ENCODE results near the gene ZNF816.

Gene ZNF816

GRCh38 chr19:52963247-52963618 is 552 bp upstream of the ZNF816 start:
- H3K4me3 ChIP-seq (ENCODE audit: low read depth in 1 of 2, low read length in 2 of 2) = peak overlapping the region; percentile 74 to 87
- H3K27me3 ChIP-seq (ENCODE audit: control insufficient read depth in 1 of 2, insufficient read depth in 2 of 2, low read length in 2 of 2) = no peaks in the 10 kb centered on the region
- H3K36me3 ChIP-seq (ENCODE audit: control insufficient read depth in 1 of 2, insufficient read depth in 2 of 2, low read length in 2 of 2) = peaks cover 12 to 13% of the 10 kb centered on the region in 2 donors
- peak overlapping the region; percentile 5 for H3K27ac ChIP-seq (ENCODE audit: low read depth, low read length)
- H3K9ac ChIP-seq (ENCODE audit: low read depth in 1 of 2, low read length in 2 of 2) = peak overlapping the region; percentile 73 to 77
- peaks cover 18 to 47% of the 10 kb centered on the region in 2 donors for H3K9me3 ChIP-seq (ENCODE audit: control insufficient read depth in 1 of 2, low read length in 2 of 2)
- peaks cover 9 to 15% of the 10 kb centered on the region in 2 donors for H3K4me1 ChIP-seq (ENCODE audit: control insufficient read depth in 1 of 2, insufficient read depth in 2 of 2, low read length in 2 of 2)

- H3K9ac ChIP-seq (ENCODE audit: low read depth in 1 of 2, low read length in 2 of 2) = peak overlapping the region; percentile 54 to 79
These were observed 700 bp downstream of the ZNF816 start for GRCh38 chr19:52961981-52962380.

GRCh38 chr19:52959613-52960295 is 2.9 kb downstream of the ZNF816 start:
- Histone ChIP-seq H3K27me3 (ENCODE audit: control insufficient read depth in 1 of 2, insufficient read depth in 2 of 2, low read length in 2 of 2) (no peaks in the 10 kb centered on the region), H3K27ac (ENCODE audit: low read depth, low read length) (no peak overlapping the region), H3K4me3 (ENCODE audit: low read depth in 1 of 2, low read length in 2 of 2) (peak overlapping the region in 1 of 2 donors; percentile 36), H3K9ac (ENCODE audit: low read depth in 1 of 2, low read length in 2 of 2) (no peak overlapping the region), H3K36me3 (ENCODE audit: control insufficient read depth in 1 of 2, insufficient read depth in 2 of 2, low read length in 2 of 2) (peaks cover 19 to 44% of the 10 kb centered on the region in 2 donors), H3K9me3 (ENCODE audit: control insufficient read depth in 1 of 2, low read length in 2 of 2) (peaks cover 40 to 57% of the 10 kb centered on the region in 2 donors), H3K4me1 (ENCODE audit: control insufficient read depth in 1 of 2, insufficient read depth in 2 of 2, low read length in 2 of 2) (peaks cover 9 to 15% of the 10 kb centered on the region in 2 donors)

More at GRCh38 chr19:52961981-52962380, 700 bp downstream of the ZNF816 start:
- H3K9me3 ChIP-seq (ENCODE audit: control insufficient read depth in 1 of 2, low read length in 2 of 2) = peaks cover 25 to 48% of the 10 kb centered on the region in 2 donors
- no peak overlapping the region for H3K27ac ChIP-seq (ENCODE audit: low read depth, low read length)
- no peaks in the 10 kb centered on the region for H3K27me3 ChIP-seq (ENCODE audit: control insufficient read depth in 1 of 2, insufficient read depth in 2 of 2, low read length in 2 of 2)
- H3K36me3 ChIP-seq (ENCODE audit: control insufficient read depth in 1 of 2, insufficient read depth in 2 of 2, low read length in 2 of 2) = peaks cover 12 to 23% of the 10 kb centered on the region in 2 donors
- peak overlapping the region; percentile 87 to 91 for H3K4me3 ChIP-seq (ENCODE audit: low read depth in 1 of 2, low read length in 2 of 2)
- H3K4me1 ChIP-seq (ENCODE audit: control insufficient read depth in 1 of 2, insufficient read depth in 2 of 2, low read length in 2 of 2) = peaks cover 9 to 15% of the 10 kb centered on the region in 2 donors

- Histone ChIP-seq H3K4me3 (ENCODE audit: low read depth in 1 of 2, low read length in 2 of 2) (no peak overlapping the region), H3K4me1 (ENCODE audit: control insufficient read depth in 1 of 2, insufficient read depth in 2 of 2, low read length in 2 of 2) (peaks cover 5 to 10% of the 10 kb centered on the region in 2 donors), H3K27ac (ENCODE audit: low read depth, low read length) (no peak overlapping the region), H3K36me3 (ENCODE audit: control insufficient read depth in 1 of 2, insufficient read depth in 2 of 2, low read length in 2 of 2) (peaks cover 29 to 61% of the 10 kb centered on the region in 2 donors), H3K9ac (ENCODE audit: low read depth in 1 of 2, low read length in 2 of 2) (no peak overlapping the region), H3K9me3 (ENCODE audit: control insufficient read depth in 1 of 2, low read length in 2 of 2) (peaks cover 48 to 71% of the 10 kb centered on the region in 2 donors), H3K27me3 (ENCODE audit: control insufficient read depth in 1 of 2, insufficient read depth in 2 of 2, low read length in 2 of 2) (no peaks in the 10 kb centered on the region)
These were observed 5.1 kb downstream of the ZNF816 start for GRCh38 chr19:52957591-52957990.

GRCh38 chr19:52956917-52957316 is 5.8 kb downstream of the ZNF816 start:
- peaks cover 35 to 68% of the 10 kb centered on the region in 2 donors for H3K36me3 ChIP-seq (ENCODE audit: control insufficient read depth in 1 of 2, insufficient read depth in 2 of 2, low read length in 2 of 2)
- peak overlapping the region in 1 of 2 donors; percentile 3 for H3K4me3 ChIP-seq (ENCODE audit: low read depth in 1 of 2, low read length in 2 of 2)
- peaks cover 54 to 78% of the 10 kb centered on the region in 2 donors for H3K9me3 ChIP-seq (ENCODE audit: control insufficient read depth in 1 of 2, low read length in 2 of 2)
- peaks cover 3 to 7% of the 10 kb centered on the region in 2 donors for H3K4me1 ChIP-seq (ENCODE audit: control insufficient read depth in 1 of 2, insufficient read depth in 2 of 2, low read length in 2 of 2)
- no peaks in the 10 kb centered on the region for H3K27me3 ChIP-seq (ENCODE audit: control insufficient read depth in 1 of 2, insufficient read depth in 2 of 2, low read length in 2 of 2)
- no peak overlapping the region for H3K27ac ChIP-seq (ENCODE audit: low read depth, low read length)
- no peak overlapping the region for H3K9ac ChIP-seq (ENCODE audit: low read depth in 1 of 2, low read length in 2 of 2)

- H3K4me3 ChIP-seq (ENCODE audit: low read depth in 1 of 2, low read length in 2 of 2) = no peak overlapping the region
- H3K27ac ChIP-seq (ENCODE audit: low read depth, low read length) = no peak overlapping the region
- no peaks in the 10 kb centered on the region for H3K27me3 ChIP-seq (ENCODE audit: control insufficient read depth in 1 of 2, insufficient read depth in 2 of 2, low read length in 2 of 2)
- H3K4me1 ChIP-seq (ENCODE audit: control insufficient read depth in 1 of 2, insufficient read depth in 2 of 2, low read length in 2 of 2) = no peaks in the 10 kb centered on the region
- peaks cover 54 to 74% of the 10 kb centered on the region in 2 donors for H3K9me3 ChIP-seq (ENCODE audit: control insufficient read depth in 1 of 2, low read length in 2 of 2)
- H3K36me3 ChIP-seq (ENCODE audit: control insufficient read depth in 1 of 2, insufficient read depth in 2 of 2, low read length in 2 of 2) = peaks cover 33 to 39% of the 10 kb centered on the region in 2 donors
- H3K9ac ChIP-seq (ENCODE audit: low read depth in 1 of 2, low read length in 2 of 2) = no peak overlapping the region
These were observed 13.3 kb downstream of the ZNF816 start for GRCh38 chr19:52949422-52949821.

- Histone ChIP-seq H3K9me3 (ENCODE audit: control insufficient read depth in 1 of 2, low read length in 2 of 2) (peaks cover 52 to 69% of the 10 kb centered on the region in 2 donors), H3K36me3 (ENCODE audit: control insufficient read depth in 1 of 2, insufficient read depth in 2 of 2, low read length in 2 of 2) (peaks cover 28 to 31% of the 10 kb centered on the region in 2 donors), H3K9ac (ENCODE audit: low read depth in 1 of 2, low read length in 2 of 2) (no peak overlapping the region), H3K27me3 (ENCODE audit: control insufficient read depth in 1 of 2, insufficient read depth in 2 of 2, low read length in 2 of 2) (no peaks in the 10 kb centered on the region), H3K4me3 (ENCODE audit: low read depth in 1 of 2, low read length in 2 of 2) (no peak overlapping the region), H3K4me1 (ENCODE audit: control insufficient read depth in 1 of 2, insufficient read depth in 2 of 2, low read length in 2 of 2) (no peaks in the 10 kb centered on the region), H3K27ac (ENCODE audit: low read depth, low read length) (no peak overlapping the region)
These were observed 14.5 kb downstream of the ZNF816 start for GRCh38 chr19:52948025-52948770.

GRCh38 chr19:52946322-52947310 is 16.1 kb downstream of the ZNF816 start:
- no peaks in the 10 kb centered on the region for H3K27me3 ChIP-seq (ENCODE audit: control insufficient read depth in 1 of 2, insufficient read depth in 2 of 2, low read length in 2 of 2)
- peaks cover 0 to 2% of the 10 kb centered on the region in 2 donors for H3K4me1 ChIP-seq (ENCODE audit: control insufficient read depth in 1 of 2, insufficient read depth in 2 of 2, low read length in 2 of 2)
- H3K9me3 ChIP-seq (ENCODE audit: control insufficient read depth in 1 of 2, low read length in 2 of 2) = peaks cover 39 to 53% of the 10 kb centered on the region in 2 donors
- no peak overlapping the region for H3K27ac ChIP-seq (ENCODE audit: low read depth, low read length)
- H3K4me3 ChIP-seq (ENCODE audit: low read depth in 1 of 2, low read length in 2 of 2) = no peak overlapping the region
- H3K9ac ChIP-seq (ENCODE audit: low read depth in 1 of 2, low read length in 2 of 2) = no peak overlapping the region
- peaks cover 15% of the 10 kb centered on the region in 2 donors for H3K36me3 ChIP-seq (ENCODE audit: control insufficient read depth in 1 of 2, insufficient read depth in 2 of 2, low read length in 2 of 2)

GRCh38 chr19:52945652-52946321 is 16.9 kb downstream of the ZNF816 start:
- no peak overlapping the region for H3K27ac ChIP-seq (ENCODE audit: low read depth, low read length)
- H3K36me3 ChIP-seq (ENCODE audit: control insufficient read depth in 1 of 2, insufficient read depth in 2 of 2, low read length in 2 of 2) = peaks cover 7% of the 10 kb centered on the region in 2 donors
- H3K27me3 ChIP-seq (ENCODE audit: control insufficient read depth in 1 of 2, insufficient read depth in 2 of 2, low read length in 2 of 2) = no peaks in the 10 kb centered on the region
- peaks cover 0 to 5% of the 10 kb centered on the region in 2 donors for H3K4me1 ChIP-seq (ENCODE audit: control insufficient read depth in 1 of 2, insufficient read depth in 2 of 2, low read length in 2 of 2)
- H3K9me3 ChIP-seq (ENCODE audit: control insufficient read depth in 1 of 2, low read length in 2 of 2) = peaks cover 35 to 45% of the 10 kb centered on the region in 2 donors
- no peak overlapping the region for H3K4me3 ChIP-seq (ENCODE audit: low read depth in 1 of 2, low read length in 2 of 2)
- H3K9ac ChIP-seq (ENCODE audit: low read depth in 1 of 2, low read length in 2 of 2) = no peak overlapping the region

Data from duodenal mucosa (tissue), 2 donors.